Measurements from ENCODE around the gene TTLL8.

GRCh38 chr22:49979587-49980264 is 78.4 kb downstream of the TTLL8 start:
- TF ChIP-seq POLR2AphosphoS5 (IDR thresholded peaks at IDR 0.05) (no peak), CTCF (IDR thresholded peaks at IDR 0.05) (peak; percentile 8 to 32), POLR2A (IDR thresholded peaks at IDR 0.05) (no peak)
